ENCODE results near the gene APCDD1.

APCDD1 gene

GRCh38 chr18:10436160-10436559 is 18.3 kb upstream of the APCDD1 start:
- no peak for DNase-seq

- no peak for DNase-seq
Measured at GRCh38 chr18:10437837-10438236, 16.6 kb upstream of the APCDD1 start.

GRCh38 chr18:10439898-10440297 is 14.5 kb upstream of the APCDD1 start:
- no peak for DNase-seq

- DNase-seq, result peak; percentile 36
Measured at GRCh38 chr18:10440884-10441283, 13.6 kb upstream of the APCDD1 start.

- DNase-seq, result no peak
Measured at GRCh38 chr18:10441472-10441871, 13.0 kb upstream of the APCDD1 start.

- no peak for DNase-seq
Measured at GRCh38 chr18:10442551-10442971, 11.9 kb upstream of the APCDD1 start.

GRCh38 chr18:10443001-10443400 is 11.4 kb upstream of the APCDD1 start:
- DNase-seq, result no peak

- no peak for DNase-seq
Measured at GRCh38 chr18:10444314-10445006, 10.0 kb upstream of the APCDD1 start.

- DNase-seq, result no peak
Measured at GRCh38 chr18:10449396-10449795, 5.0 kb upstream of the APCDD1 start.

GRCh38 chr18:10450986-10451385 is 3.4 kb upstream of the APCDD1 start:
- DNase-seq, result no peak

GRCh38 chr18:10453261-10453805 is 1.1 kb upstream of the APCDD1 start:
- DNase-seq, result peak; percentile 23

GRCh38 chr18:10454681-10455557 is 484 bp downstream of the APCDD1 start:
- peak; percentile 15 for DNase-seq

GRCh38 chr18:10455726-10456453 is 1.5 kb downstream of the APCDD1 start:
- DNase-seq, result no peak

- no peak for DNase-seq
Measured at GRCh38 chr18:10456718-10457117, 2.3 kb downstream of the APCDD1 start.

- no peak for DNase-seq
Measured at GRCh38 chr18:10457128-10457527, 2.7 kb downstream of the APCDD1 start.

- peak; percentile 43 for DNase-seq
Measured at GRCh38 chr18:10457767-10458166, 3.3 kb downstream of the APCDD1 start.

- peak; percentile 56 for DNase-seq
Measured at GRCh38 chr18:10458691-10459090, 4.3 kb downstream of the APCDD1 start.

GRCh38 chr18:10459587-10459986 is 5.2 kb downstream of the APCDD1 start:
- no peak for DNase-seq

- no peak for DNase-seq
Measured at GRCh38 chr18:10460414-10461018, 6.1 kb downstream of the APCDD1 start.

- DNase-seq, result no peak
Measured at GRCh38 chr18:10461989-10462388, 7.6 kb downstream of the APCDD1 start.

GRCh38 chr18:10462597-10462996 is 8.2 kb downstream of the APCDD1 start:
- DNase-seq, result no peak

GRCh38 chr18:10463096-10463495 is 8.7 kb downstream of the APCDD1 start:
- no peak for DNase-seq

- no peak for DNase-seq
Measured at GRCh38 chr18:10463741-10464140, 9.3 kb downstream of the APCDD1 start.
